GM10248 (cell line): ENCODE data around the gene GRAMD1B.
"Not testable (repeated sequence)": the region's sequence is repeated elsewhere in the genome, so short reads cannot be mapped to it uniquely, and the experiment has no call there.

ENCODE experiments used
- CTCF ChIA-PET: fragments of 300-600 bp; sonication (Branson Sonifier 250); formaldehyde crosslinking; extraction: SDS; loops from one replicate; lab custom pipeline; 2021; ENCODE audit warnings: antibody characterized with exemption; lab: Yijun Ruan, JAX
- POLR2A ChIA-PET: fragments of 350-650 bp; sonication (Branson Sonifier 250); formaldehyde crosslinking; extraction: SDS; loops from one replicate; lab custom pipeline; 2020; ENCODE audit warnings: antibody characterized with exemption; lab: Yijun Ruan, JAX
- DNase-seq: peaks from one replicate; pipeline ENCODE4 v3.0.0; 2012; ENCODE audit errors: extremely low spot score
- CTCF ChIP-seq: IDR thresholded peaks from 2 replicates; pipeline ENCODE4 v1.5.1; 2012; ENCODE audit warnings: mild to moderate bottlenecking, low read depth; ENCODE audit errors: extremely low read depth, missing control alignments, control extremely low read depth

GRAMD1B gene

GRCh38 chr11:123516238-123516637 is 86.2 kb downstream of the GRAMD1B start:
- ChIA-PET CTCF (interaction anchor here (0.9 to 4.0 kb wide), 15 partner anchors 8 to 64 kb away, joined by 3 to 10 read pairs (median 4); no protein-coding TSS in a partner anchor), POLR2A (no interaction called here)
- no peak for TF ChIP-seq CTCF
- DNase-seq, result no peak

DNA sequence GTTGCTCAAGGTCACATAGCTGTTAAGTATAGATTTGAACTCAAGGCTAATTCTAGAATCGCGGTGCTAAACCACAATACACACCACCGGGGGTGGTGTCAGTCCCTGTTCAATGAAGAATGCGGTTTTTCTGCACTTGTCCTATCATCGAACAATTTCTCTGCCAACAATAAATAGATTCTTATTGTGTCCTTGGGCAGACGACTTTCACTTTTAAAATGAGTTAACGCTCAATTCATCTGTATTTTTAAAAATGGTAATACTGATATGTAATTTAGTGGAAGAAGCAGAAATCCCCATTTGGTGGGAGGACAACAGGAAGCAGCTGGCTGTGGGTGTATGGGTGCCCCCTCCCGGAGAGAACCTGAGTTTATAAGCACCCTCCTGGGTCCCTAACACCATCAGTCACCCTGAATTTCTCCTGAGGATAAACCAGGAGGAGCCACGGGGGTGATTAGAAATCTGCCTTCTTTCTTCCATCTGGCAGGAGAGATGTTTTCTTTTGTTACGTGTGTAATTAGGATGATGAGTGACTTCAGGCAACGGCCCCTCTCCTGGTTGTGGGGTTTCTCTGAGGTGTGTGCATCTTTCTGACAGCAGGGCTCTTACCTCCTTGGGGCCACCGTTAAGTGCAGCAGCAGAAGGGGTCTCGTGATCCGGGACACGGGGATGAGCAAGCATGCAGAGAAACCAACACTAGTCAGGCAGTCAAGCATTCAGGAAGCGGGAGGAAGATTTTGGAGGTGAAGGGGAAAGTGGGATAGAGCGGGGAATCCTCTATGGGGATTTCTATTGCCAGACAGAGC is 87.7 kb downstream of the GRAMD1B start:
- peak; percentile 55 for DNase-seq
- POLR2A ChIA-PET, result interaction anchor here (0.9 kb wide), 1 partner anchor 20 kb away, joined by 4 read pairs; no protein-coding TSS in a partner anchor
- CTCF ChIA-PET, result interaction anchor here (0.8 to 4.0 kb wide), 15 partner anchors 10 to 190 kb away, joined by 3 to 11 read pairs (median 5); no protein-coding TSS in a partner anchor
- TF ChIP-seq CTCF, result no peak

DNA sequence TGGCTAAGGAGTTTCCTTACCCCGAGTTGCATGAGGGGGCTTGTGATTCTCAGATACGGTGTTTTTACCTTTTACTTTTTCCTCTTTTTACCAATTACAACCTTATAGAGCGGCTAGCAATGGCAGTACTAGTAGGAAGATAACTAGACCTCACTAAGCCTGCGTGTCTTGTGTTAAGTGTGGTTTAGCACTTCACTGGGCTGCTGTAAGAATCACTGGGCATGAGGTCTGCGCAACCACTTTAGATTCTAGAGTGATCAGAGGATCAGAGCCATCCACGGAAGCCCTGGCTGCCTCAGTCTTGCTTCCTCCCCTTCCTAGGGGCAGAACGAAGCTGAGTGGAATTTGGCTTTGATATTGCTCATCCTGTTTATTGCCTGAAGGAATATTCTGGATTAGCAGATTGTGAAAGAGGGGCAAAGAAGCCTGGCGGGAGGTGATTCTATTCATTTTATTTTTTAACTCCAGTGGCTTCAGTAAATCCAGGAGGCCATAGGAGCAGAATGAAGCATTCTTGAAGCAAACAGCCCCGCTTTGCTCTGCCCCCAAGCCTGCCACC is 88.5 kb downstream of the GRAMD1B start:
- no peak for DNase-seq
- CTCF ChIA-PET, result interaction anchor here (0.6 to 5.5 kb wide), 14 partner anchors 8 to 62 kb away, joined by 3 to 47 read pairs (median 5); no protein-coding TSS in a partner anchor
- POLR2A ChIA-PET, result no interaction called here

DNA sequence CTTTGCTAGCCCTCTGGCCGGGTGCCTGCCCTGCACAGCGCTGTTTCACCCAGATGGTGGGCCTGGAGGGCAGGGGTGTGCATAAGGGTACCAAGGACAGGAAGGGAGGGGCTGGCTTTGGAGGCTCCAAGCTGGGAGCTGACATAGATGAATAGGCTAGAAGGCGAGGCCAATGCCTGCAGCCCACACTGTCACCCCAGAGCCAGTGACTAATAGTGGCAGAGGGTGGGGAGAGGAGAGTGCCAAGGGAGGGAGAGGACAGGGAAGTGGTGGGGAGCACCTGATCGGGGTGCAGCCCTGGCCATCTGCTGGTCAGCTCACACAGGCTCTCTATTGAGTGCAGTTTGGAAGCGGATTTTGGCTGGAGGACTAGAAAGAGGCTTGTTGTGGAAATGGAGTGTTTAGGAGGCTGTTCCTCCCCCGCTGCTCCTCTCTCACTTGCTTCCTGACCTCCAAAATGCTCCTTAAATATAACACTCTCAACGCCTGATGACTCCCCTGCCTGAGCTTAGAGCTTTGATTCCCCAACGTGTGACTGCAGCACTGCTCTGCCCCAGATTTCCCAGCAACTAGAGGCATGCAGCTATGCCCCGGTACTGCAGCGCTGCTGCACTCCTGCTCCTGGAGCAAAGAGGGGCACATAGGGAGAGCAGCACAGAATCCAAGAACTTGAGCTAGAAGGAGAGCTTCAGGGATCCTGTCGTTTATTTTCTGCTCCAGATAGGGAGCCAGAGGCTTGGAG is 89.2 kb downstream of the GRAMD1B start:
- DNase-seq, result no peak
- POLR2A ChIA-PET, result no interaction called here
- CTCF ChIA-PET, result interaction anchor here (0.6 to 5.5 kb wide), 15 partner anchors 9 to 187 kb away, joined by 3 to 47 read pairs (median 5); no protein-coding TSS in a partner anchor
- TF ChIP-seq CTCF, result no peak

More for the DNA sequence above, 88.5 kb downstream of the GRAMD1B start:
- no peak for TF ChIP-seq CTCF

DNA sequence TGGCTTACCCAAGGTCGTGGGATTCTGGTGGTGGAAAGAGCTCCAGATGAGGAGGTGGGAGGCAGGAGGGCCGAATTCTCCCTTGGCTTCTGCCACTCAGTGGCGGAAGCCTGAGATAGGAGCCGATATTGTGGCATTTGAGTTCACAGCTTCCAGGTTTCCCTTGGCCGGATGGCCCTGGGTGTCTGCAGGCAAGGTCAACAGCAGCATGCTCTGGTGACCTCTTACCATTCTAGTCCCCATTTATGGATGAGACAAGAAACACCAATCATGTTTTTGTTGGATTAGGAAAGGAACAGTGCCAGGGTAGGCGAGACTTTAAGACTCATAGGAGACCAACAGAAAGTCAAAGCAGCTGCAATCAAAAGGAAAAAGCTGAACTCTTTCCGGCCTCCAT is 89.7 kb downstream of the GRAMD1B start:
- no peak for TF ChIP-seq CTCF
- ChIA-PET CTCF (interaction anchor here (0.9 to 5.5 kb wide), 12 partner anchors 10 to 187 kb away, joined by 3 to 47 read pairs (median 4); no protein-coding TSS in a partner anchor), POLR2A (no interaction called here)
- DNase-seq, result no peak

GRCh38 chr11:123520476-123520875 is 90.4 kb downstream of the GRAMD1B start:
- POLR2A ChIA-PET, DNase-seq: not testable (repeated sequence)
- CTCF ChIA-PET, result interaction anchor here (1.1 to 5.5 kb wide), 12 partner anchors 10 to 219 kb away, joined by 3 to 47 read pairs (median 4); no protein-coding TSS in a partner anchor
